Kidney epithelial cell (primary cell): Measurements from ENCODE around the gene CNTNAP2. TPM values are rescaled to one million over a fixed set of nuclear protein-coding genes. Genes with fewer than 3 reads are reported as not detected.

ENCODE experiments used
- DNase-seq: peaks from one replicate; pipeline ENCODE4 v3.0.0-alpha.2; 2010; ENCODE audit warnings: low read depth
- H3K27me3 ChIP-seq: 2 replicates; pipeline ENCODE4 v1.6.0; 2011; ENCODE audit warnings: low read length; ENCODE audit not compliant: control insufficient read depth, insufficient read depth
- H3K36me3 ChIP-seq: 2 replicates; pipeline ENCODE4 v1.5.1; 2011; ENCODE audit warnings: low read length; ENCODE audit not compliant: control insufficient read depth, insufficient read depth
- H3K4me3 ChIP-seq: 2 replicates; pipeline ENCODE4 v1.5.1; 2011; ENCODE audit warnings: low read depth, mild to moderate bottlenecking, control low read depth, low read length
- CTCF ChIP-seq: IDR thresholded peaks from 2 replicates; pipeline ENCODE4 v1.5.1; 2011; ENCODE audit warnings: mild to moderate bottlenecking, moderate library complexity, low read length, control low read depth, inconsistent platforms; ENCODE audit not compliant: insufficient read depth, poor library complexity, severe bottlenecking
- total RNA-seq: library from RNA; depleted of rRNA; stranded (reverse); fragments of >200 nt; gene quantifications from 2 replicates; pipeline ENCODE4 v1.2.3, GENCODE V29; 2015

CNTNAP2 gene
- total RNA-seq, 1 donor from 2014 or later = 14.0 TPM

- Histone ChIP-seq H3K36me3 (no peaks in the 10 kb centered on the region), H3K4me3 (no peak overlapping the region), H3K27me3 (no peaks in the 10 kb centered on the region)
- TF ChIP-seq CTCF = no peak
- DNase-seq = no peak
Measured at GRCh38 chr7:148245381-148245780, 2128.8 kb downstream of the CNTNAP2 start.

GRCh38 chr7:148253629-148254028 is 2137.0 kb downstream of the CNTNAP2 start:
- no peak overlapping the region for H3K4me3 ChIP-seq

GRCh38 chr7:148255333-148255732 is 2138.7 kb downstream of the CNTNAP2 start:
- TF ChIP-seq CTCF = no peak

More at GRCh38 chr7:148253629-148254028, 2137.0 kb downstream of the CNTNAP2 start:
- H3K27me3 ChIP-seq = no peaks in the 10 kb centered on the region
- H3K36me3 ChIP-seq = no peaks in the 10 kb centered on the region
- TF ChIP-seq CTCF = no peak
- no peak for DNase-seq

GRCh38 chr7:148256433-148256832 is 2139.8 kb downstream of the CNTNAP2 start:
- no peak for DNase-seq
- H3K4me3 ChIP-seq = no peak overlapping the region
- H3K36me3 ChIP-seq = no peaks in the 10 kb centered on the region
- H3K27me3 ChIP-seq = no peaks in the 10 kb centered on the region
- TF ChIP-seq CTCF = no peak

More at GRCh38 chr7:148255333-148255732, 2138.7 kb downstream of the CNTNAP2 start:
- H3K27me3 ChIP-seq = no peaks in the 10 kb centered on the region
- no peak overlapping the region for H3K4me3 ChIP-seq
- no peak for DNase-seq
- H3K36me3 ChIP-seq = no peaks in the 10 kb centered on the region

GRCh38 chr7:148260599-148260998 is 2144.0 kb downstream of the CNTNAP2 start:
- H3K27me3 ChIP-seq = no peaks in the 10 kb centered on the region
- TF ChIP-seq CTCF = no peak
- no peaks in the 10 kb centered on the region for H3K36me3 ChIP-seq
- no peak for DNase-seq
- no peak overlapping the region for H3K4me3 ChIP-seq

- no peak for DNase-seq
- Histone ChIP-seq H3K27me3 (no peaks in the 10 kb centered on the region), H3K4me3 (no peak overlapping the region), H3K36me3 (no peaks in the 10 kb centered on the region)
- no peak for TF ChIP-seq CTCF
Measured at GRCh38 chr7:148261523-148261922, 2144.9 kb downstream of the CNTNAP2 start.
